ENCODE results near the gene KRTAP13-4.

Gene KRTAP13-4

GRCh38 chr21:30437010-30437565 lies 7.1 kb downstream of the KRTAP13-4 start:
- DNase-seq (ENCODE audit: insufficient read length, low spot score) (no peak), FAIRE-seq (no peak)
- TF ChIP-seq SPI1 (IDR thresholded peaks at IDR 0.05; ENCODE audit: low read depth, low read length) = no peak
- TF ChIP-seq POU2F2 (IDR thresholded peaks at IDR 0.05; ENCODE audit: low read depth, low read length) = no peak
- no peak for TF ChIP-seq POLR2A (IDR thresholded peaks at IDR 0.05; ENCODE audit: low read depth, low read length)

GRCh38 chr21:30439975-30440374 lies 10.0 kb downstream of the KRTAP13-4 start, which contains the start of gene KRTAP15-1:
TSS of gene KRTAP15-1 (plus strand) at chr21:30440275. CDS start at chr21:30440328, 53 bp downstream.
- no peak for TF ChIP-seq TAF1 (IDR thresholded peaks at IDR 0.05; ENCODE audit: low read depth, low read length)
- TF ChIP-seq SPI1 (IDR thresholded peaks at IDR 0.05; ENCODE audit: low read depth, low read length) = no peak
- no peak for TF ChIP-seq POLR2A (IDR thresholded peaks at IDR 0.05; ENCODE audit: low read depth, low read length)
- no peak for TF ChIP-seq PAX5 (IDR thresholded peaks at IDR 0.05; ENCODE audit: insufficient read depth, low read length, severe bottlenecking)
- no peak for TF ChIP-seq POU2F2 (IDR thresholded peaks at IDR 0.05; ENCODE audit: low read depth, low read length)
- no peak for FAIRE-seq
- no peak for DNase-seq (ENCODE audit: insufficient read length, low spot score)

GRCh38 chr21:30443226-30443625 lies 13.2 kb downstream of the KRTAP13-4 start:
- DNase-seq (ENCODE audit: insufficient read length, low spot score) = no peak
- TF ChIP-seq POU2F2 (IDR thresholded peaks at IDR 0.05; ENCODE audit: low read depth, low read length) (no peak), TAF1 (IDR thresholded peaks at IDR 0.05; ENCODE audit: low read depth, low read length) (no peak), PAX5 (IDR thresholded peaks at IDR 0.05; ENCODE audit: insufficient read depth, low read length, severe bottlenecking) (no peak), POLR2AphosphoS5 (IDR thresholded peaks at IDR 0.05; ENCODE audit: low read depth, low read length) (no peak), POLR2A (IDR thresholded peaks at IDR 0.05; ENCODE audit: low read depth, low read length) (no peak), SPI1 (IDR thresholded peaks at IDR 0.05; ENCODE audit: low read depth, low read length) (no peak)
- FAIRE-seq = no peak

GRCh38 chr21:30444204-30444603 lies 14.2 kb downstream of the KRTAP13-4 start:
- no peak for TF ChIP-seq POLR2AphosphoS5 (IDR thresholded peaks at IDR 0.05; ENCODE audit: low read depth, low read length)
- TF ChIP-seq POU2F2 (IDR thresholded peaks at IDR 0.05; ENCODE audit: low read depth, low read length) = no peak
- no peak for TF ChIP-seq TAF1 (IDR thresholded peaks at IDR 0.05; ENCODE audit: low read depth, low read length)
- FAIRE-seq (no peak), DNase-seq (ENCODE audit: insufficient read length, low spot score) (no peak)

GRCh38 chr21:30447056-30447455 lies 17.0 kb downstream of the KRTAP13-4 start:
- TF ChIP-seq PAX5 (IDR thresholded peaks at IDR 0.05; ENCODE audit: insufficient read depth, low read length, severe bottlenecking) = no peak
- no peak for TF ChIP-seq POLR2A (IDR thresholded peaks at IDR 0.05; ENCODE audit: low read depth, low read length)
- TF ChIP-seq TAF1 (IDR thresholded peaks at IDR 0.05; ENCODE audit: low read depth, low read length) = no peak
- TF ChIP-seq POU2F2 (IDR thresholded peaks at IDR 0.05; ENCODE audit: low read depth, low read length) = no peak
- TF ChIP-seq SPI1 (IDR thresholded peaks at IDR 0.05; ENCODE audit: low read depth, low read length) = no peak
- no peak for TF ChIP-seq POLR2AphosphoS5 (IDR thresholded peaks at IDR 0.05; ENCODE audit: low read depth, low read length)
- no peak for FAIRE-seq
- DNase-seq (ENCODE audit: insufficient read length, low spot score) = no peak

- no peak for DNase-seq (ENCODE audit: insufficient read length, low spot score)
Measured at GRCh38 chr21:30448514-30448913, 18.5 kb downstream of the KRTAP13-4 start.

GRCh38 chr21:30463713-30464112 lies 33.7 kb downstream of the KRTAP13-4 start:
- FAIRE-seq (peak; percentile 33), DNase-seq (ENCODE audit: insufficient read length, low spot score) (peak; percentile 5)
- no peak for TF ChIP-seq POU2F2 (IDR thresholded peaks at IDR 0.05; ENCODE audit: low read depth, low read length)
- TF ChIP-seq POLR2AphosphoS5 (IDR thresholded peaks at IDR 0.05; ENCODE audit: low read depth, low read length) = no peak
- TF ChIP-seq SPI1 (IDR thresholded peaks at IDR 0.05; ENCODE audit: low read depth, low read length) = no peak
- TF ChIP-seq POLR2A (IDR thresholded peaks at IDR 0.05; ENCODE audit: low read depth, low read length) = no peak
- TF ChIP-seq TAF1 (IDR thresholded peaks at IDR 0.05; ENCODE audit: low read depth, low read length) = no peak
- no peak for TF ChIP-seq PAX5 (IDR thresholded peaks at IDR 0.05; ENCODE audit: insufficient read depth, low read length, severe bottlenecking)

More at GRCh38 chr21:30448514-30448913, 18.5 kb downstream of the KRTAP13-4 start:
- no peak for FAIRE-seq
- TF ChIP-seq TAF1 (IDR thresholded peaks at IDR 0.05; ENCODE audit: low read depth, low read length) (no peak), POLR2A (IDR thresholded peaks at IDR 0.05; ENCODE audit: low read depth, low read length) (no peak), SPI1 (IDR thresholded peaks at IDR 0.05; ENCODE audit: low read depth, low read length) (no peak), PAX5 (IDR thresholded peaks at IDR 0.05; ENCODE audit: insufficient read depth, low read length, severe bottlenecking) (no peak), POU2F2 (IDR thresholded peaks at IDR 0.05; ENCODE audit: low read depth, low read length) (no peak), POLR2AphosphoS5 (IDR thresholded peaks at IDR 0.05; ENCODE audit: low read depth, low read length) (no peak)

- FAIRE-seq (no peak), DNase-seq (ENCODE audit: insufficient read length, low spot score) (no peak)
- TF ChIP-seq POLR2A (IDR thresholded peaks at IDR 0.05; ENCODE audit: low read depth, low read length) = no peak
- no peak for TF ChIP-seq PAX5 (IDR thresholded peaks at IDR 0.05; ENCODE audit: insufficient read depth, low read length, severe bottlenecking)
- TF ChIP-seq TAF1 (IDR thresholded peaks at IDR 0.05; ENCODE audit: low read depth, low read length) = no peak
- no peak for TF ChIP-seq SPI1 (IDR thresholded peaks at IDR 0.05; ENCODE audit: low read depth, low read length)
- TF ChIP-seq POLR2AphosphoS5 (IDR thresholded peaks at IDR 0.05; ENCODE audit: low read depth, low read length) = no peak
- TF ChIP-seq POU2F2 (IDR thresholded peaks at IDR 0.05; ENCODE audit: low read depth, low read length) = no peak
Measured at GRCh38 chr21:30468900-30469714, 39.1 kb downstream of the KRTAP13-4 start.

- TF ChIP-seq PAX5 (IDR thresholded peaks at IDR 0.05; ENCODE audit: insufficient read depth, low read length, severe bottlenecking) (no peak), TAF1 (IDR thresholded peaks at IDR 0.05; ENCODE audit: low read depth, low read length) (no peak), POU2F2 (IDR thresholded peaks at IDR 0.05; ENCODE audit: low read depth, low read length) (no peak), POLR2A (IDR thresholded peaks at IDR 0.05; ENCODE audit: low read depth, low read length) (no peak), POLR2AphosphoS5 (IDR thresholded peaks at IDR 0.05; ENCODE audit: low read depth, low read length) (no peak), SPI1 (IDR thresholded peaks at IDR 0.05; ENCODE audit: low read depth, low read length) (no peak)
- no peak for DNase-seq (ENCODE audit: insufficient read length, low spot score)
- FAIRE-seq = no peak
Measured at GRCh38 chr21:30478004-30478403, 48.0 kb downstream of the KRTAP13-4 start.

Measured in GM12891 (cell line).